Ovary (tissue), 3 donors: Measurements from ENCODE around the gene TPM1.

Source experiments
- EP300 ChIP-seq: sonication (generic); formaldehyde crosslinking; IDR thresholded peaks from one replicate; pipeline ENCODE4 v1.6.1; 2017; ENCODE audit warnings: antibody characterized with exemption
- POLR2A ChIP-seq: fragments of 450-650 bp; IDR thresholded peaks from one replicate; pipeline ENCODE4 v1.6.1; 2017; ENCODE audit warnings: antibody characterized with exemption, mild to moderate bottlenecking, moderate library complexity
- TF ChIP-seq, protein P1 (sequence below), 3 donors: fragments of 450-650 bp in 2 of 3; fragments of 200-600 bp in 1 of 3; IDR thresholded peaks; one replicate each; pipeline versions ENCODE4 v1.5.1 to v1.8.0; 2016 to 2022; ENCODE audit warnings: antibody characterized with exemption in 3 of 3, mild to moderate bottlenecking in 1 of 3
- donor health status: DM: no; HTN: no; CAD: no.

DNA sequence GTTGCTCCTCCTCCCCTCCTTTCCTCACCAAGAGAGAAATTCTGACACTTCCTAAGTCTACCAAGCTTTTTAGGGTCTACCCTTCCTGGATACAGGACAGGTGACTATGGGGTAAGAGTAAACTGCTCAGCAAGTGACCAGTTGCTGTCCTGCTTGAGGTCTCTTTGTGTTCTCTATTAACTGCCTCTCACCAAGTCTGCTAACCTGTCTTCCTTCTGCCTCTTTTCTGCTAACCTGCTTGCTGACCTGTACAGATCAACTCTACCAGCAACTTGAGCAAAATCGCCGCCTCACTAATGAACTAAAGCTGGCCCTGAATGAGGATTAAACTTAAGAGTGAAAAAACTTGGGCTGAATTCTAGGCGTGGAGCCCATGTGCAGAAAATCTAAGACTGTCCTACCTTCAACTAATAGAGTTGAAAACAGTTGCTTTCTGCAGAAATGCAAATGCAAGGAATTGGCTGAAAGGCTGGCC, 27.1 kb downstream of the TPM1 start:
- TF ChIP-seq, protein P1, sequence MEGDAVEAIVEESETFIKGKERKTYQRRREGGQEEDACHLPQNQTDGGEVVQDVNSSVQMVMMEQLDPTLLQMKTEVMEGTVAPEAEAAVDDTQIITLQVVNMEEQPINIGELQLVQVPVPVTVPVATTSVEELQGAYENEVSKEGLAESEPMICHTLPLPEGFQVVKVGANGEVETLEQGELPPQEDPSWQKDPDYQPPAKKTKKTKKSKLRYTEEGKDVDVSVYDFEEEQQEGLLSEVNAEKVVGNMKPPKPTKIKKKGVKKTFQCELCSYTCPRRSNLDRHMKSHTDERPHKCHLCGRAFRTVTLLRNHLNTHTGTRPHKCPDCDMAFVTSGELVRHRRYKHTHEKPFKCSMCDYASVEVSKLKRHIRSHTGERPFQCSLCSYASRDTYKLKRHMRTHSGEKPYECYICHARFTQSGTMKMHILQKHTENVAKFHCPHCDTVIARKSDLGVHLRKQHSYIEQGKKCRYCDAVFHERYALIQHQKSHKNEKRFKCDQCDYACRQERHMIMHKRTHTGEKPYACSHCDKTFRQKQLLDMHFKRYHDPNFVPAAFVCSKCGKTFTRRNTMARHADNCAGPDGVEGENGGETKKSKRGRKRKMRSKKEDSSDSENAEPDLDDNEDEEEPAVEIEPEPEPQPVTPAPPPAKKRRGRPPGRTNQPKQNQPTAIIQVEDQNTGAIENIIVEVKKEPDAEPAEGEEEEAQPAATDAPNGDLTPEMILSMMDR (IDR thresholded peaks at IDR 0.05), result no peak
- no peak for TF ChIP-seq EP300
- TF ChIP-seq POLR2A, result no peak
